B cell (primary cell): ENCODE measurements around the gene CR1.

Experiments
- EZH2 ChIP-seq: IDR thresholded peaks from 2 replicates; pipeline ENCODE4 v1.6.1; 2012; ENCODE audit warnings: borderline replicate concordance, low read depth, mild to moderate bottlenecking, moderate library complexity, low read length; ENCODE audit not compliant: insufficient read depth, poor library complexity, severe bottlenecking
- TF ChIP-seq, protein P1 (sequence below): fragments of 200-600 bp; IDR thresholded peaks from one replicate; pipeline ENCODE4 v1.8.0; 2022; ENCODE audit warnings: antibody characterized with exemption, mild to moderate bottlenecking

DNA sequence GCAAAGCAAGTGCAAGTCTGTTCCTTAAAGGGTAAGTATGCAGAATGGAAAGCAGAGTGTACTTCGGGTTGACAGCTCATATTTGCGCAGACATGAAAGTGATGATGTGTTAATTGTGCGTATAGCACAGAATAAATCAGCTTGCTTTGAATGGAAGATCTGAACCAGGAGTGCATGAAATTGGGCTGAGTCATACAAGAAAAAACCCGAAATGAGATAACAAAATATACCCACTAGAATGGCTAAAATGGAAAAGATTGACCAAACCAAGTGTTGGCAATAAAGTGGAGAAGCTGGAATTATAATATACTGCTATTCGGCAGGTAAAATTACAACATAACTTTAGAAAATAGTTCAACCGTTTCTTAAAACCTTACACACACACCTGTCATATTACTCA lies 177.4 kb downstream of the CR1 start:
- TF ChIP-seq, protein P1, sequence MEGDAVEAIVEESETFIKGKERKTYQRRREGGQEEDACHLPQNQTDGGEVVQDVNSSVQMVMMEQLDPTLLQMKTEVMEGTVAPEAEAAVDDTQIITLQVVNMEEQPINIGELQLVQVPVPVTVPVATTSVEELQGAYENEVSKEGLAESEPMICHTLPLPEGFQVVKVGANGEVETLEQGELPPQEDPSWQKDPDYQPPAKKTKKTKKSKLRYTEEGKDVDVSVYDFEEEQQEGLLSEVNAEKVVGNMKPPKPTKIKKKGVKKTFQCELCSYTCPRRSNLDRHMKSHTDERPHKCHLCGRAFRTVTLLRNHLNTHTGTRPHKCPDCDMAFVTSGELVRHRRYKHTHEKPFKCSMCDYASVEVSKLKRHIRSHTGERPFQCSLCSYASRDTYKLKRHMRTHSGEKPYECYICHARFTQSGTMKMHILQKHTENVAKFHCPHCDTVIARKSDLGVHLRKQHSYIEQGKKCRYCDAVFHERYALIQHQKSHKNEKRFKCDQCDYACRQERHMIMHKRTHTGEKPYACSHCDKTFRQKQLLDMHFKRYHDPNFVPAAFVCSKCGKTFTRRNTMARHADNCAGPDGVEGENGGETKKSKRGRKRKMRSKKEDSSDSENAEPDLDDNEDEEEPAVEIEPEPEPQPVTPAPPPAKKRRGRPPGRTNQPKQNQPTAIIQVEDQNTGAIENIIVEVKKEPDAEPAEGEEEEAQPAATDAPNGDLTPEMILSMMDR = no peak
- TF ChIP-seq EZH2 = no peak
